Body of pancreas (tissue), 4 donors: ENCODE results near the gene HSD17B8. TPM values are rescaled to one million over a fixed set of nuclear protein-coding genes. Genes with fewer than 3 reads are reported as not detected.
A peak's percentile ranks its signal among the peaks of the same experiment; 100 is the strongest.

ENCODE experiments used
- ATAC-seq: fragments of 150-250 bp; one replicate; pipeline ENCODE4 v1.9.1; 2016
- DNase-seq, 4 donors: peaks; one replicate each; pipeline ENCODE4 v3.0.0-alpha.2; 2019
- H3K27ac ChIP-seq, 4 donors: fragments of 200-600 bp; sonication (generic); 1 replicate in 3 of 4; 2 replicates in 1 of 4; pipeline versions ENCODE4 v1.5.1 to v1.6.1; 2016 to 2019; ENCODE audit warnings: mild to moderate bottlenecking in 1 of 4, mixed read lengths in 1 of 4, moderate library complexity in 1 of 4
- H3K27me3 ChIP-seq, 2 donors: fragments of 200-600 bp; sonication (generic); one replicate each; pipeline ENCODE4 v1.6.0; 2016; ENCODE audit warnings: mild to moderate bottlenecking in 1 of 2
- H3K36me3 ChIP-seq, 2 donors: fragments of 200-600 bp; sonication (generic); replicated peaks in 1 of 2; 2 replicates each; pipeline ENCODE4 v1.5.1; 2016; ENCODE audit warnings: low read depth in 2 of 2; ENCODE audit not compliant: insufficient read depth in 1 of 2
- H3K4me1 ChIP-seq: fragments of 200-600 bp; sonication (generic); one replicate; pipeline ENCODE4 v1.6.0; 2016
- H3K4me3 ChIP-seq, 2 donors: fragments of 200-600 bp; sonication (generic); 1 replicate in 1 of 2; 2 replicates in 1 of 2; pipeline ENCODE4 v1.5.1; 2016 to 2019
- H3K9me3 ChIP-seq, 3 donors: fragments of 200-600 bp; sonication (generic); 1 replicate in 2 of 3; 2 replicates in 1 of 3; pipeline ENCODE4 v1.5.1; 2016
- POLR2A ChIP-seq, 3 donors: fragments of 450-650 bp; IDR thresholded peaks; one replicate each; pipeline ENCODE4 v1.6.1; 2016; ENCODE audit warnings: antibody characterized with exemption in 3 of 3, mild to moderate bottlenecking in 2 of 3
- WGBS, 2 donors: methylation state at CpG; one replicate each; pipeline ENCODE4 v1.1.5; 2017; 5-methylcytosine and 5-hydroxymethylcytosine counted together
- intact Hi-C: fragments of 100-400 bp; cut with DNase I; formaldehyde crosslinking; loops from one replicate; pipeline ENCODE4 v1.15.1; 2023
- total RNA-seq, 2 donors: library from RNA; depleted of rRNA; stranded (reverse); fragments of >200 nt; gene quantifications; one replicate each; pipeline ENCODE4 v1.1.0, GENCODE V29; 2016
- TF ChIP-seq, protein P1 (sequence below), 7 experiments: fragments of 450-650 bp in 4 of 7; fragments of 200-600 bp in 3 of 7; sonication (generic) in 3 of 7; IDR thresholded peaks; one replicate each; pipeline ENCODE4 v1.5.1; 2016 to 2019; ENCODE audit warnings: antibody characterized with exemption in 7 of 7

HSD17B8 gene
- total RNA-seq, 2 donors from 2014 or later: 19.1 to 29.1 TPM

- H3K4me1 ChIP-seq: peaks cover 13% of the 10 kb centered on the region
These were observed 43.6 kb upstream of the HSD17B8 start for GRCh38 chr6:33160728-33161344.

GRCh38 chr6:33161354-33162331 lies 42.8 kb upstream of the HSD17B8 start:
- Histone ChIP-seq H3K4me1 (peaks cover 13% of the 10 kb centered on the region), H3K27me3 (no peaks in the 10 kb centered on the region), H3K27ac (peak overlapping the region in 2 of 4 donors; percentile 34 to 36), H3K4me3 (peak overlapping the region; percentile 9 to 33), H3K36me3 (no peaks in the 10 kb centered on the region), H3K9me3 (no peaks in the 10 kb centered on the region)
- peak; percentile 93 for ATAC-seq
- WGBS, 2 donors: 6 to 20% methylated on average over 13 to 53 of the region's 58 CpGs
- peak; percentile 76 to 81 (median 78) for DNase-seq
- TF ChIP-seq, protein P1, sequence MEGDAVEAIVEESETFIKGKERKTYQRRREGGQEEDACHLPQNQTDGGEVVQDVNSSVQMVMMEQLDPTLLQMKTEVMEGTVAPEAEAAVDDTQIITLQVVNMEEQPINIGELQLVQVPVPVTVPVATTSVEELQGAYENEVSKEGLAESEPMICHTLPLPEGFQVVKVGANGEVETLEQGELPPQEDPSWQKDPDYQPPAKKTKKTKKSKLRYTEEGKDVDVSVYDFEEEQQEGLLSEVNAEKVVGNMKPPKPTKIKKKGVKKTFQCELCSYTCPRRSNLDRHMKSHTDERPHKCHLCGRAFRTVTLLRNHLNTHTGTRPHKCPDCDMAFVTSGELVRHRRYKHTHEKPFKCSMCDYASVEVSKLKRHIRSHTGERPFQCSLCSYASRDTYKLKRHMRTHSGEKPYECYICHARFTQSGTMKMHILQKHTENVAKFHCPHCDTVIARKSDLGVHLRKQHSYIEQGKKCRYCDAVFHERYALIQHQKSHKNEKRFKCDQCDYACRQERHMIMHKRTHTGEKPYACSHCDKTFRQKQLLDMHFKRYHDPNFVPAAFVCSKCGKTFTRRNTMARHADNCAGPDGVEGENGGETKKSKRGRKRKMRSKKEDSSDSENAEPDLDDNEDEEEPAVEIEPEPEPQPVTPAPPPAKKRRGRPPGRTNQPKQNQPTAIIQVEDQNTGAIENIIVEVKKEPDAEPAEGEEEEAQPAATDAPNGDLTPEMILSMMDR (IDR thresholded peaks at IDR 0.05): peak; percentile 89 to 98 (median 94)
- TF ChIP-seq POLR2A (IDR thresholded peaks at IDR 0.05): no peak
- intact Hi-C loops: loop anchor here (5.0 kb wide), 1 partner anchor 86 kb away; no protein-coding TSS in a partner anchor

More at GRCh38 chr6:33160728-33161344, 43.6 kb upstream of the HSD17B8 start:
- no peak overlapping the region for H3K4me3 ChIP-seq
- no peaks in the 10 kb centered on the region for H3K27me3 ChIP-seq
- intact Hi-C loops: loop anchor here (5.0 kb wide), 1 partner anchor 86 kb away; no protein-coding TSS in a partner anchor
- ATAC-seq (no peak), DNase-seq (peak in 3 of 4 donors; percentile 18 to 36 (median 31))
- WGBS, 2 donors: 31 to 38% methylated on average over 12 to 13 of the region's 13 CpGs
- no peaks in the 10 kb centered on the region for H3K9me3 ChIP-seq
- no peak overlapping the region for H3K27ac ChIP-seq
- TF ChIP-seq, protein P1 (IDR thresholded peaks at IDR 0.05): no peak
- no peak for TF ChIP-seq POLR2A (IDR thresholded peaks at IDR 0.05)
- H3K36me3 ChIP-seq: no peaks in the 10 kb centered on the region

- H3K27ac ChIP-seq: no peak overlapping the region
- H3K4me3 ChIP-seq: no peak overlapping the region
- no peaks in the 10 kb centered on the region for H3K27me3 ChIP-seq
- intact Hi-C loops: loop anchor here (5.0 kb wide), 1 partner anchor 84 kb away; no protein-coding TSS in a partner anchor
- H3K4me1 ChIP-seq: peaks cover 13% of the 10 kb centered on the region
- TF ChIP-seq, protein P1 (IDR thresholded peaks at IDR 0.05): no peak
- no peak for TF ChIP-seq POLR2A (IDR thresholded peaks at IDR 0.05)
- no peak for ATAC-seq
- H3K36me3 ChIP-seq: no peaks in the 10 kb centered on the region
- no peaks in the 10 kb centered on the region for H3K9me3 ChIP-seq
- no peak for DNase-seq
- 71 to 80% methylated on average over 1 to 10 of the region's 10 CpGs for WGBS, 2 donors
These were observed 40.9 kb upstream of the HSD17B8 start for GRCh38 chr6:33163540-33163939.

- DNase-seq (no peak), ATAC-seq (no peak)
- Histone ChIP-seq H3K9me3 (no peaks in the 10 kb centered on the region), H3K4me3 (no peak overlapping the region), H3K4me1 (peaks cover 13% of the 10 kb centered on the region), H3K27me3 (no peaks in the 10 kb centered on the region), H3K36me3 (no peaks in the 10 kb centered on the region), H3K27ac (no peak overlapping the region)
- intact Hi-C loops: loop anchor here (5.0 kb wide), 1 partner anchor 83 kb away; no protein-coding TSS in a partner anchor
- no peak for TF ChIP-seq POLR2A (IDR thresholded peaks at IDR 0.05)
- TF ChIP-seq, protein P1 (IDR thresholded peaks at IDR 0.05): no peak
- 33% methylated on average over 7 to 10 of the region's 10 CpGs for WGBS, 2 donors
These were observed 40.3 kb upstream of the HSD17B8 start for GRCh38 chr6:33164176-33164575.
